Osteocyte (in vitro differentiated cells): Measurements from ENCODE around the gene RALGPS2. TPM values are rescaled to one million over a fixed set of nuclear protein-coding genes. Genes with fewer than 3 reads are reported as not detected.

Experiments
- DNase-seq: peaks from one replicate; pipeline ENCODE4 v3.0.0; 2021; ENCODE audit warnings: mixed read lengths; ENCODE audit not compliant: unreplicated experiment; ENCODE audit errors: extremely low spot score
- H3K27ac Mint-ChIP-seq: one replicate; pipeline ENCODE4 v1.8.0; 2021; ENCODE audit warnings: mild to moderate bottlenecking, mixed read lengths; ENCODE audit not compliant: unreplicated experiment
- H3K27me3 Mint-ChIP-seq: one replicate; pipeline ENCODE4 v1.8.0; 2021; ENCODE audit warnings: mixed read lengths; ENCODE audit not compliant: unreplicated experiment
- H3K36me3 Mint-ChIP-seq: one replicate; pipeline ENCODE4 v1.8.0; 2021; ENCODE audit warnings: mixed read lengths; ENCODE audit not compliant: unreplicated experiment
- H3K4me1 Mint-ChIP-seq: one replicate; pipeline ENCODE4 v1.8.0; 2021; ENCODE audit warnings: mixed read lengths; ENCODE audit not compliant: unreplicated experiment
- H3K4me3 Mint-ChIP-seq: one replicate; pipeline ENCODE4 v1.8.0; 2021; ENCODE audit warnings: mild to moderate bottlenecking, moderate library complexity, mixed read lengths; ENCODE audit not compliant: unreplicated experiment
- H3K9me3 Mint-ChIP-seq: one replicate; pipeline ENCODE4 v1.8.0; 2021; ENCODE audit warnings: mixed read lengths; ENCODE audit not compliant: unreplicated experiment
- CTCF ChIP-seq: fragments of 200-600 bp; sonication (generic); IDR thresholded peaks from 2 replicates; pipeline ENCODE4 v1.5.0; 2021; ENCODE audit warnings: antibody characterized with exemption, mild to moderate bottlenecking, moderate library complexity
- total RNA-seq: library from RNA; stranded (reverse); gene quantifications from 2 replicates; pipeline ENCODE4 v1.2.1, GENCODE V29; 2021

The RALGPS2 gene
- total RNA-seq, 1 donor from 2014 or later: 6.5 TPM

- no peak for TF ChIP-seq CTCF
- Mint-ChIP-seq H3K4me1 (no peaks in the 10 kb centered on the region), H3K27me3 (no peaks in the 10 kb centered on the region), H3K36me3 (no peaks in the 10 kb centered on the region), H3K27ac (no peak overlapping the region), H3K9me3 (no peaks in the 10 kb centered on the region), H3K4me3 (no peak overlapping the region)
- DNase-seq: no peak
Measured at GRCh38 chr1:178792394-178792793, 67.3 kb downstream of the RALGPS2 start.

- DNase-seq: no peak
- no peak overlapping the region for H3K27ac Mint-ChIP-seq
- no peak overlapping the region for H3K4me3 Mint-ChIP-seq
- H3K36me3 Mint-ChIP-seq: peaks cover 8% of the 10 kb centered on the region
- H3K27me3 Mint-ChIP-seq: no peaks in the 10 kb centered on the region
- no peak for TF ChIP-seq CTCF
- H3K4me1 Mint-ChIP-seq: no peaks in the 10 kb centered on the region
- H3K9me3 Mint-ChIP-seq: peaks cover 6% of the 10 kb centered on the region
Measured at GRCh38 chr1:178796013-178796412, 71.0 kb downstream of the RALGPS2 start.

GRCh38 chr1:178797590-178797989 lies 72.5 kb downstream of the RALGPS2 start:
- Mint-ChIP-seq H3K27ac (no peak overlapping the region), H3K36me3 (peaks cover 8% of the 10 kb centered on the region), H3K4me3 (no peak overlapping the region), H3K27me3 (no peaks in the 10 kb centered on the region), H3K4me1 (no peaks in the 10 kb centered on the region), H3K9me3 (peaks cover 6% of the 10 kb centered on the region)
- TF ChIP-seq CTCF: no peak
- DNase-seq: no peak

GRCh38 chr1:178798232-178798861 lies 73.3 kb downstream of the RALGPS2 start:
- H3K36me3 Mint-ChIP-seq: peaks cover 8% of the 10 kb centered on the region
- no peak overlapping the region for H3K4me3 Mint-ChIP-seq
- no peak for DNase-seq
- H3K9me3 Mint-ChIP-seq: peaks cover 6% of the 10 kb centered on the region
- no peaks in the 10 kb centered on the region for H3K27me3 Mint-ChIP-seq
- H3K4me1 Mint-ChIP-seq: no peaks in the 10 kb centered on the region
- no peak for TF ChIP-seq CTCF
- no peak overlapping the region for H3K27ac Mint-ChIP-seq

- H3K27me3 Mint-ChIP-seq: no peaks in the 10 kb centered on the region
- H3K9me3 Mint-ChIP-seq: peaks cover 6% of the 10 kb centered on the region
- H3K27ac Mint-ChIP-seq: no peak overlapping the region
- TF ChIP-seq CTCF: no peak
- no peak for DNase-seq
- peaks cover 10% of the 10 kb centered on the region for H3K36me3 Mint-ChIP-seq
- H3K4me3 Mint-ChIP-seq: no peak overlapping the region
- H3K4me1 Mint-ChIP-seq: peaks cover 4% of the 10 kb centered on the region
Measured at GRCh38 chr1:178802873-178803272, 77.8 kb downstream of the RALGPS2 start.
